Type B pancreatic cell (in vitro differentiated cells): ENCODE measurements around the gene OR5L2. TPM values are rescaled to one million over a fixed set of nuclear protein-coding genes. Genes with fewer than 3 reads are reported as not detected.

ENCODE experiments used
- DNase-seq: peaks from one replicate; pipeline ENCODE4 v3.0.0; 2021; ENCODE audit warnings: mixed read lengths; ENCODE audit not compliant: unreplicated experiment; ENCODE audit errors: extremely low spot score
- H3K27ac Mint-ChIP-seq: 2 replicates; pipeline ENCODE4 v1.8.0; 2021; ENCODE audit warnings: mild to moderate bottlenecking, mixed read lengths
- H3K27me3 Mint-ChIP-seq: 2 replicates; pipeline ENCODE4 v1.8.0; 2021; ENCODE audit warnings: mixed read lengths
- H3K36me3 Mint-ChIP-seq: 2 replicates; pipeline ENCODE4 v1.8.0; 2021; ENCODE audit warnings: mixed read lengths
- H3K4me1 Mint-ChIP-seq: one replicate; pipeline ENCODE4 v1.8.0; 2021; ENCODE audit warnings: mixed read lengths; ENCODE audit not compliant: unreplicated experiment
- H3K4me3 Mint-ChIP-seq: 2 replicates; pipeline ENCODE4 v1.8.0; 2021; ENCODE audit warnings: mild to moderate bottlenecking, mixed read lengths
- H3K9me3 Mint-ChIP-seq: 2 replicates; pipeline ENCODE4 v1.8.0; 2021; ENCODE audit warnings: mixed read lengths
- long read RNA-seq: library from polyadenylated mRNA; unstranded; transcript quantifications from one replicate; pipeline ENCODE4 v2.0.0, GENCODE V29; 2020
- total RNA-seq: library from RNA; stranded (reverse); gene quantifications from 2 replicates; pipeline ENCODE4 v1.2.1, GENCODE V29; 2021; ENCODE audit warnings: low replicate concordance
- TF ChIP-seq, protein P1 (sequence below): fragments of 200-600 bp; sonication (generic); conservative IDR thresholded peaks from 2 replicates; pipeline ENCODE4 v1.5.0; 2021; ENCODE audit warnings: antibody characterized with exemption, mild to moderate bottlenecking

The OR5L2 gene
- total RNA-seq, result not detected in 2 replicates
- long read RNA-seq, result 0 reads

DNA sequence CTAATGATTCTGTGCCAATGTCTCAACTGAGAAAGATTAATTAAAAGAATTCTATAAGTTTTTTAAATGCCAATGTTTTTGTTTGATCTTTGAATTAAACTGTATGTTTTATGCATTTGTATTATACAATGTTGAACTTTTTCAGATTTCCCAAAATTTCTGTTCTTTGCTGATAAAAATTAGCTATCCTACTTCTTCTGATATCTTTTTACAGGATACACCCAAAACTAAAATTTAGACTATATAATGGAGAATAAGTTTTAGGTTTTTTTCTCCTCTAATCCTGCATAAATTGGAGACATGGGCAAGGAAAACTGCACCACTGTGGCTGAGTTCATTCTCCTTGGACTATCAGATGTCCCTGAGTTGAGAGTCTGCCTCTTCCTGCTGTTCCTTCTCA lies at the start of gene OR5L2:
Gene OR5L2, plus strand, starts transcription at position 301 of the 400 bp plus-strand sequence. Its CDS starts 0 bp downstream, at position 301.
- TF ChIP-seq, protein P1, sequence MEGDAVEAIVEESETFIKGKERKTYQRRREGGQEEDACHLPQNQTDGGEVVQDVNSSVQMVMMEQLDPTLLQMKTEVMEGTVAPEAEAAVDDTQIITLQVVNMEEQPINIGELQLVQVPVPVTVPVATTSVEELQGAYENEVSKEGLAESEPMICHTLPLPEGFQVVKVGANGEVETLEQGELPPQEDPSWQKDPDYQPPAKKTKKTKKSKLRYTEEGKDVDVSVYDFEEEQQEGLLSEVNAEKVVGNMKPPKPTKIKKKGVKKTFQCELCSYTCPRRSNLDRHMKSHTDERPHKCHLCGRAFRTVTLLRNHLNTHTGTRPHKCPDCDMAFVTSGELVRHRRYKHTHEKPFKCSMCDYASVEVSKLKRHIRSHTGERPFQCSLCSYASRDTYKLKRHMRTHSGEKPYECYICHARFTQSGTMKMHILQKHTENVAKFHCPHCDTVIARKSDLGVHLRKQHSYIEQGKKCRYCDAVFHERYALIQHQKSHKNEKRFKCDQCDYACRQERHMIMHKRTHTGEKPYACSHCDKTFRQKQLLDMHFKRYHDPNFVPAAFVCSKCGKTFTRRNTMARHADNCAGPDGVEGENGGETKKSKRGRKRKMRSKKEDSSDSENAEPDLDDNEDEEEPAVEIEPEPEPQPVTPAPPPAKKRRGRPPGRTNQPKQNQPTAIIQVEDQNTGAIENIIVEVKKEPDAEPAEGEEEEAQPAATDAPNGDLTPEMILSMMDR, result no peak
- no peaks in the 10 kb centered on the region for H3K9me3 Mint-ChIP-seq
- DNase-seq, result no peak
- H3K4me1 Mint-ChIP-seq, result no peaks in the 10 kb centered on the region
- no peaks in the 10 kb centered on the region for H3K36me3 Mint-ChIP-seq
- no peak within 1 kb of the TSS for H3K27ac Mint-ChIP-seq
- H3K4me3 Mint-ChIP-seq, result no peak within 1 kb of the TSS
- H3K27me3 Mint-ChIP-seq, result no peaks in the 10 kb centered on the region

DNA sequence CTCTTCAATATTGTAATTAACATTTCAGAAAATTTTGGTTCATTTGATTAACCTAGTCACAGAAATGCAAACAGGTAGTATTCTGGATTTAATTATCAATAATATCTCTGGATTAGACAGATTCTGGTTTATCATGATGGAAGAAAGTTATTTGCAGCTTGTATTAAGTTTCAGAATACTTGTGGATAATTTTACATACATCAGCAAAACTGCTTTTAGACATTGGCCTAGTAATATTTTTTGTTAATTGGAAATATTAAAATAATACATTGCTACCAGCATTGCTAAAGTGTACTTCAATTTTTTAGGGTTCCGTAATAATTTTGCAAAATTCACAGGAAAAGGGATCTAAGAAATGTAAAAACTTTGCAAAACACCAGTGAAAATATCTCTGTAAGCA lies 35.4 kb upstream of the OR5L2 start:
- TF ChIP-seq, protein P1, result no peak
- H3K4me1 Mint-ChIP-seq, result no peaks in the 10 kb centered on the region
- no peak overlapping the region for H3K27ac Mint-ChIP-seq
- no peaks in the 10 kb centered on the region for H3K36me3 Mint-ChIP-seq
- no peak overlapping the region for H3K4me3 Mint-ChIP-seq
- H3K9me3 Mint-ChIP-seq, result peaks cover 6% of the 10 kb centered on the region
- DNase-seq, result no peak
- no peaks in the 10 kb centered on the region for H3K27me3 Mint-ChIP-seq

DNA sequence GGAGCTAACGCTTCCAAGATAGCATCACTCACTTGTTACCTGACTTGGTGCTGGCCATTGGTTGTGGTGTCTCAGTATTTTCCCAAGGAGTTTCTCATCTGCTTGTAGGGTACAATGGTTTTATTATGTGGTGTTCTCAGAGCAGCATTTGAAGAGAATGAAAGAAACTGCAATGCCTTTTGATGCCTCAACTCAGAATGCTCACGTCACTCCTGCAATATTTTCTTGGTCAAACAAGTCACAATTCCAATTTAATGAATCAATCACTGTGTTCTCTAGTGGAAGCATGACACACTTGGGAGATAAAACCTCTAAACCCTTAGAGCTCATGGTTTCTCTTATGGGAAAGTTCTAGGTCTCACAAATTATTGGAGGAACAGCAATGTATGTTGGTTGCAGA lies 33.7 kb upstream of the OR5L2 start:
- no peaks in the 10 kb centered on the region for H3K4me1 Mint-ChIP-seq
- DNase-seq, result no peak
- H3K36me3 Mint-ChIP-seq, result no peaks in the 10 kb centered on the region
- H3K9me3 Mint-ChIP-seq, result no peaks in the 10 kb centered on the region
- H3K27me3 Mint-ChIP-seq, result no peaks in the 10 kb centered on the region
- H3K4me3 Mint-ChIP-seq, result no peak overlapping the region
- no peak overlapping the region for H3K27ac Mint-ChIP-seq
- TF ChIP-seq, protein P1, result no peak

DNA sequence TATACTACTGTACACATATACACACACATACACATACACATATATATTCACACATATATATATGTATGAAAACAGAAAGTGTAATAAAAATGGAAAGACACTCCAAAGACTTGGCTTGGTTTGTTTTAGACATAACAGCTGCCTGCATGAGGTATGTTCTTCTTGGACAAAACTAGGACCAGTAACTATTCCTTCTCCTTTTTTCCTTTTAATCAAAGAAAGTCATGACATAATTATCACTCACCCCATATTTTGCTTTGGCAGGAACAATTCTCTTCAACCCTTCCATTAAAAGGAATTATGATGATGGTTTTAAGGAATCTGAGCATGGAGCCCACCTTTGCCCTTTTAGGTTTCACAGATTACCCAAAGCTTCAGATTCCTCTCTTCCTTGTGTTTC lies 31.8 kb upstream of the OR5L2 start, which contains the start of gene OR5D14:
Gene OR5D14, plus strand, starts transcription at position 301 of the 400 bp plus-strand sequence. Its CDS starts 0 bp downstream, at position 301.
- Mint-ChIP-seq H3K27me3 (no peaks in the 10 kb centered on the region), H3K9me3 (no peaks in the 10 kb centered on the region), H3K27ac (no peak within 1 kb of the TSS), H3K4me3 (no peak within 1 kb of the TSS), H3K4me1 (no peaks in the 10 kb centered on the region), H3K36me3 (no peaks in the 10 kb centered on the region)
- DNase-seq, result no peak
- TF ChIP-seq, protein P1, result no peak

GRCh38 chr11:55806248-55806647 lies 20.8 kb upstream of the OR5L2 start:
- H3K27ac Mint-ChIP-seq, result no peak overlapping the region
- H3K4me1 Mint-ChIP-seq, result no peaks in the 10 kb centered on the region
- no peak for DNase-seq
- H3K9me3 Mint-ChIP-seq, result peaks cover 15% of the 10 kb centered on the region
- H3K27me3 Mint-ChIP-seq, result no peaks in the 10 kb centered on the region
- no peak overlapping the region for H3K4me3 Mint-ChIP-seq
- H3K36me3 Mint-ChIP-seq, result no peaks in the 10 kb centered on the region
- TF ChIP-seq, protein P1, result no peak

DNA sequence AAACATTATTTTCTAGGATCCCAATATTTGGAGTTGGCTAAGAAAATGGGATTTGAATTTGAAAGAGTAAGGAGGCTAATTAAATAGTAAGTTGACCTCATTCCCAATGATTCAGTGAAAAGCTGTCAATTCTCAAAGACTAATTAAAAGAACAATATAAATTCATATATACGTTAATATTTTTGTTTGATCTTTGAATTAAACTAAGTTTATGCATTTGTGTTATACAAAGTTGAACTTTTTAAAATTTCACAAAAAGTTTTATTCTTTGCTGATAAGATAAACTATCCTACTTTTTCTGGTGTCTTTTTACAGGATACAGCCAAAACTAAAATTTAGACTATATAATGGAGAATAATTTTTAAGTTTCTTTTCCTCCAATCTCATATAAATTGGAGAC lies 16.0 kb upstream of the OR5L2 start, which contains the start of gene OR5L1:
Gene OR5L1, plus strand, starts transcription at position 301 of the 400 bp plus-strand sequence. CDS start 100 bp downstream, outside the sequence.
- H3K4me1 Mint-ChIP-seq, result no peaks in the 10 kb centered on the region
- TF ChIP-seq, protein P1, result no peak
- no peak for DNase-seq
- no peak within 1 kb of the TSS for H3K4me3 Mint-ChIP-seq
- H3K27ac Mint-ChIP-seq, result no peak within 1 kb of the TSS
- no peaks in the 10 kb centered on the region for H3K36me3 Mint-ChIP-seq
- H3K27me3 Mint-ChIP-seq, result no peaks in the 10 kb centered on the region
- peaks cover 7% of the 10 kb centered on the region for H3K9me3 Mint-ChIP-seq
